DOHH2 (cell line): Measurements from ENCODE around the gene SV2B.

Experiments used
- H3F3A ChIP-seq: fragments of 200-600 bp; sonication (generic), shearing (Covaris generic); 2 replicates; pipeline ENCODE4 v1.6.0; 2016; ENCODE audit warnings: antibody characterized with exemption, mild to moderate bottlenecking; ENCODE audit not compliant: control insufficient read depth, insufficient read depth
- H3K27ac ChIP-seq: fragments of 200-600 bp; sonication (generic); 2 replicates; pipeline ENCODE4 v1.5.1; 2014; ENCODE audit warnings: low read depth, mild to moderate bottlenecking, low read length, moderate library complexity
- H3K27me3 ChIP-seq: fragments of 200-600 bp; sonication (generic); 2 replicates; pipeline ENCODE4 v1.6.1; 2014; ENCODE audit warnings: mild to moderate bottlenecking, low read length, mixed read lengths; ENCODE audit not compliant: control insufficient read depth
- H3K36me3 ChIP-seq: fragments of 200-600 bp; sonication (generic); 2 replicates; pipeline ENCODE4 v1.6.1; 2014; ENCODE audit warnings: mild to moderate bottlenecking, low read length, moderate library complexity, mixed read lengths; ENCODE audit not compliant: control insufficient read depth
- H3K4me1 ChIP-seq: fragments of 200-600 bp; sonication (generic); 2 replicates; pipeline ENCODE4 v1.6.1; 2014; ENCODE audit warnings: mild to moderate bottlenecking, low read length, mixed read lengths; ENCODE audit not compliant: control insufficient read depth
- H3K4me2 ChIP-seq: fragments of 200-600 bp; sonication (generic); 2 replicates; pipeline ENCODE4 v1.6.0; 2014; ENCODE audit warnings: mild to moderate bottlenecking, low read length, moderate library complexity
- H3K4me3 ChIP-seq: fragments of 200-600 bp; sonication (generic); 2 replicates; pipeline ENCODE4 v1.5.1; 2014; ENCODE audit warnings: mild to moderate bottlenecking, low read length, mixed read lengths
- H3K79me2 ChIP-seq: fragments of 200-600 bp; sonication (generic); 2 replicates; pipeline ENCODE4 v1.6.1; 2014; ENCODE audit warnings: mild to moderate bottlenecking, low read length, mixed read lengths; ENCODE audit not compliant: control insufficient read depth
- H3K9me2 ChIP-seq: fragments of 200-600 bp; sonication (generic); replicated peaks from 2 replicates; pipeline ENCODE4 v1.6.1; 2014; ENCODE audit warnings: mild to moderate bottlenecking, low read length, mixed read lengths; ENCODE audit not compliant: control insufficient read depth
- H3K9me3 ChIP-seq: fragments of 200-600 bp; sonication (generic); 2 replicates; pipeline ENCODE4 v1.6.1; 2014; ENCODE audit warnings: antibody characterized with exemption, low read length, mixed read lengths; ENCODE audit not compliant: control insufficient read depth, insufficient read depth
- H4K20me1 ChIP-seq: fragments of 200-600 bp; sonication (generic); 2 replicates; pipeline ENCODE4 v1.6.0; 2014; ENCODE audit warnings: low read depth, mild to moderate bottlenecking, antibody characterized with exemption, low read length, moderate library complexity; ENCODE audit not compliant: control insufficient read depth, insufficient read depth
- CTCF ChIP-seq: fragments of 200-600 bp; sonication (generic); IDR thresholded peaks from one replicate; pipeline ENCODE4 v1.5.1; 2014; ENCODE audit warnings: antibody characterized with exemption, mild to moderate bottlenecking, low read depth, low read length; ENCODE audit not compliant: poor library complexity, severe bottlenecking
- EZH2phosphoT487 ChIP-seq: fragments of 200-600 bp; sonication (generic); IDR thresholded peaks from 2 replicates; pipeline ENCODE4 v1.6.1; 2017; ENCODE audit warnings: borderline replicate concordance, mild to moderate bottlenecking, antibody characterized with exemption, low read length, moderate library complexity, mixed read lengths

Gene SV2B

DNA sequence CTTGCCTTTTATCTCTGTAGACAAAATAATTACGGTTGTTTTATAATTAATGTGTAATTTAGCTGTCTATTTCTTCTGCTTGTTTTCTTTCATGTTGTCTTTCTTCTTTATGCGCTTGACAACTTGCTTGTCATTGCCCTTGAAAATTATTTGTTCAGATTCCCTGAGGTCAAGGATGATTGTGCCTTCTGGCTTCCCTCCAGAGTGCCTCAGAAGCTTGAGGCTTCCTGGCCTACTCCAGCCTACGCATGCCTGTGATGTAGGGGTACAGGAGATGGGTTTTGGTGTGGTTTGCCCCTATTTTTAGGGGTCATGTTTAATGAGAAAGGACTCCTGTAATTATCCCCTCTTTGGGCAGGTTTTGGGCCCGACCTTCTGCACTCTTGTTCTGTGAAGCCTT lies 231.5 kb downstream of the SV2B start:
- no peaks in the 10 kb centered on the region for H3K36me3 ChIP-seq
- no peak overlapping the region for H3K4me3 ChIP-seq
- H3K4me1 ChIP-seq = no peaks in the 10 kb centered on the region
- H3K9me2 ChIP-seq = no peaks in the 10 kb centered on the region
- H3K9me3 ChIP-seq = no peaks in the 10 kb centered on the region
- TF ChIP-seq EZH2phosphoT487 (no peak), CTCF (no peak)
- H3K4me2 ChIP-seq = no peak overlapping the region
- H3F3A ChIP-seq = no peaks in the 10 kb centered on the region
- H3K27ac ChIP-seq = no peak overlapping the region
- H3K27me3 ChIP-seq = no peaks in the 10 kb centered on the region; the same call in 1 of the 2 replicates
- H4K20me1 ChIP-seq = no peaks in the 10 kb centered on the region
- no peaks in the 10 kb centered on the region for H3K79me2 ChIP-seq

- no peak overlapping the region for H3K4me2 ChIP-seq
- no peak overlapping the region for H3K27ac ChIP-seq
- H3K4me1 ChIP-seq = no peaks in the 10 kb centered on the region
- H3K27me3 ChIP-seq = no peaks in the 10 kb centered on the region; the same call in 1 of the 2 replicates
- no peaks in the 10 kb centered on the region for H3K9me2 ChIP-seq
- no peak overlapping the region for H3K4me3 ChIP-seq
- H3K79me2 ChIP-seq = no peaks in the 10 kb centered on the region
- H3F3A ChIP-seq = no peaks in the 10 kb centered on the region
- TF ChIP-seq CTCF (no peak), EZH2phosphoT487 (no peak)
- no peaks in the 10 kb centered on the region for H3K9me3 ChIP-seq
- no peaks in the 10 kb centered on the region for H4K20me1 ChIP-seq
- H3K36me3 ChIP-seq = no peaks in the 10 kb centered on the region
Measured at GRCh38 chr15:91335702-91336101, 235.6 kb downstream of the SV2B start.

DNA sequence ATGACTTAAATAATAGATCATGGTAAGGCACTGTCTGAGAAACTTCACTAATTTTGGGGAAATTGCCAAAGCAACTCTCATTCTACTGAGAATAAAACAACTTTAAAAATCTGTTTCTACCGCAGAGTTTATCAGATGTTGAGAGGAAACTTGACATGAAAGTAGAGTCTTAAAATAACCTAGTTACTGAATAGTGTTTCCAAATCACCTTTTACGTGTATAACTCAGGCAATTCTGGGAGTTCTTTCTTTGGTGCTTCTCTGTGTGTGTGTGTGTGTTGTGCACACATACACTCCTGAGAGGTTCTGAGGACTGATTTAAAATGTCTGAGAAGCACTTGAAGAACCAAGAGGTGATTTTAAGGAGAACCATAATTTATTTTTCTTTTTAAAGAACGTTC lies 236.6 kb downstream of the SV2B start:
- Histone ChIP-seq H3K4me3 (no peak overlapping the region), H3K9me3 (no peaks in the 10 kb centered on the region), H3K4me1 (no peaks in the 10 kb centered on the region), H3K36me3 (no peaks in the 10 kb centered on the region), H4K20me1 (no peaks in the 10 kb centered on the region), H3K27me3 (no peaks in the 10 kb centered on the region; the same call in 1 of the 2 replicates), H3K27ac (no peak overlapping the region), H3F3A (no peaks in the 10 kb centered on the region), H3K9me2 (no peaks in the 10 kb centered on the region), H3K79me2 (no peaks in the 10 kb centered on the region), H3K4me2 (no peak overlapping the region)
- TF ChIP-seq CTCF (no peak), EZH2phosphoT487 (no peak)

DNA sequence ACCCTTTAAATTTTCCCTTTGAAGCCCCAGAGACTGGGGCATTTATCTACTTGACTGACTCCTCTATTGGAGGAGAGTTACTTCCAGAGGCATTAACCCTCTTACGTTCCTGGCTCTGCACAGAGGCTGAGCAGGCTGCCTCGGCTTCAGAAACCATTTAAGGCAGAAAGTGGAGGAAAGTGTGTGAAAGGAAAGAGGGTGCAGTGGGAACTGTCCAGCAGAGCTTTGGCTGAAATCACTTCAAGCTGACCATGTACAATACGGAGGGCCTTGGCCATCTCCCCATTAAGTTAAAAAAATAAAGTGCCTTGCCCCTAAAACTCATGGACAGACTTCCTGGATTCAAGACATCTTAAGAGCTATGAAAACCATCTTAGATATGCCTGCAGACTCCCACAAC lies 238.7 kb downstream of the SV2B start:
- no peak for TF ChIP-seq EZH2phosphoT487
- TF ChIP-seq CTCF = no peak
- Histone ChIP-seq H4K20me1 (no peaks in the 10 kb centered on the region), H3F3A (no peaks in the 10 kb centered on the region), H3K36me3 (no peaks in the 10 kb centered on the region), H3K9me3 (no peaks in the 10 kb centered on the region), H3K4me2 (no peak overlapping the region), H3K9me2 (no peaks in the 10 kb centered on the region), H3K27me3 (no peaks in the 10 kb centered on the region), H3K4me3 (no peak overlapping the region), H3K79me2 (no peaks in the 10 kb centered on the region), H3K4me1 (no peaks in the 10 kb centered on the region), H3K27ac (no peak overlapping the region)
